Measurements from ENCODE around the gene CREB1.

CREB1 gene

GRCh38 chr2:207594264-207594663, 64.5 kb downstream of the CREB1 start (continued):
- no peak for TF ChIP-seq SETDB1 (IDR thresholded peaks at IDR 0.05; ENCODE audit: insufficient read length, low read length)
- no peak for TF ChIP-seq ZSCAN5A (tag by site-specific recombination; IDR thresholded peaks at IDR 0.05)

DNA sequence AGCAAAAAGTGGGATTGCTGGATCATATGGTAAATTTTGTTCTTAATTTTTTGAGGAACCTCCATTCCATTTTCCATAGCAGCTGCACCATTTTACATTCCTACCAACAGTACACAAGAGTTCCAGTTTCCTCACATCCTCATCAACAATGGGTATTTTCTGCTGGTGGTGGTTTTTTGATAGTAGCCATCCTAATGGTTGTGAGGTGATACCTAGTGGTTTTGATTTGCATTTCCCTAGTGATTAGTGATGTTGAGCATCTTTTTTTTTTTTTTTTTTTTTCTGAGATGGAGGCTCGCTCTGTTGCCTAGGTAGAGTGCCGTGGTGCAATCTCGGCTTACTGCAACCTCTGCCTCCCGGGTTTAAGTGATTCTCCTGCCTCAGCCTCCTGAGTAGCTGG, 65.0 kb downstream of the CREB1 start:
- Histone ChIP-seq H3K36me3 (ENCODE audit: control insufficient read depth in 2 of 2, insufficient read depth in 1 of 2, low read length in 2 of 2) (peaks cover 35 to 40% of the 10 kb centered on the region in 2 experiments), H3K27ac (ENCODE audit: extremely low read depth, low read depth, low read length) (no peak overlapping the region), H3K4me1 (ENCODE audit: control insufficient read depth, insufficient read depth, low read length) (no peaks in the 10 kb centered on the region), H3K4me3 (ENCODE audit: low read depth, low read length) (no peak overlapping the region), H3K9me3 (ENCODE audit: control insufficient read depth, insufficient read depth, low read depth, low read length) (no peaks in the 10 kb centered on the region)
- ChIA-PET CTCF (interaction anchor here (0.6 kb wide), 1 partner anchor 477 kb away, joined by 3 read pairs; no protein-coding TSS in a partner anchor), POLR2A (no interaction called here)
- no peak for TF ChIP-seq ZNF274 (IDR thresholded peaks at IDR 0.05; ENCODE audit: low read length)
- no peak for TF ChIP-seq ZNF274 (tag by site-specific recombination; IDR thresholded peaks at IDR 0.05; ENCODE audit: borderline replicate concordance)
- TF ChIP-seq, protein P1, sequence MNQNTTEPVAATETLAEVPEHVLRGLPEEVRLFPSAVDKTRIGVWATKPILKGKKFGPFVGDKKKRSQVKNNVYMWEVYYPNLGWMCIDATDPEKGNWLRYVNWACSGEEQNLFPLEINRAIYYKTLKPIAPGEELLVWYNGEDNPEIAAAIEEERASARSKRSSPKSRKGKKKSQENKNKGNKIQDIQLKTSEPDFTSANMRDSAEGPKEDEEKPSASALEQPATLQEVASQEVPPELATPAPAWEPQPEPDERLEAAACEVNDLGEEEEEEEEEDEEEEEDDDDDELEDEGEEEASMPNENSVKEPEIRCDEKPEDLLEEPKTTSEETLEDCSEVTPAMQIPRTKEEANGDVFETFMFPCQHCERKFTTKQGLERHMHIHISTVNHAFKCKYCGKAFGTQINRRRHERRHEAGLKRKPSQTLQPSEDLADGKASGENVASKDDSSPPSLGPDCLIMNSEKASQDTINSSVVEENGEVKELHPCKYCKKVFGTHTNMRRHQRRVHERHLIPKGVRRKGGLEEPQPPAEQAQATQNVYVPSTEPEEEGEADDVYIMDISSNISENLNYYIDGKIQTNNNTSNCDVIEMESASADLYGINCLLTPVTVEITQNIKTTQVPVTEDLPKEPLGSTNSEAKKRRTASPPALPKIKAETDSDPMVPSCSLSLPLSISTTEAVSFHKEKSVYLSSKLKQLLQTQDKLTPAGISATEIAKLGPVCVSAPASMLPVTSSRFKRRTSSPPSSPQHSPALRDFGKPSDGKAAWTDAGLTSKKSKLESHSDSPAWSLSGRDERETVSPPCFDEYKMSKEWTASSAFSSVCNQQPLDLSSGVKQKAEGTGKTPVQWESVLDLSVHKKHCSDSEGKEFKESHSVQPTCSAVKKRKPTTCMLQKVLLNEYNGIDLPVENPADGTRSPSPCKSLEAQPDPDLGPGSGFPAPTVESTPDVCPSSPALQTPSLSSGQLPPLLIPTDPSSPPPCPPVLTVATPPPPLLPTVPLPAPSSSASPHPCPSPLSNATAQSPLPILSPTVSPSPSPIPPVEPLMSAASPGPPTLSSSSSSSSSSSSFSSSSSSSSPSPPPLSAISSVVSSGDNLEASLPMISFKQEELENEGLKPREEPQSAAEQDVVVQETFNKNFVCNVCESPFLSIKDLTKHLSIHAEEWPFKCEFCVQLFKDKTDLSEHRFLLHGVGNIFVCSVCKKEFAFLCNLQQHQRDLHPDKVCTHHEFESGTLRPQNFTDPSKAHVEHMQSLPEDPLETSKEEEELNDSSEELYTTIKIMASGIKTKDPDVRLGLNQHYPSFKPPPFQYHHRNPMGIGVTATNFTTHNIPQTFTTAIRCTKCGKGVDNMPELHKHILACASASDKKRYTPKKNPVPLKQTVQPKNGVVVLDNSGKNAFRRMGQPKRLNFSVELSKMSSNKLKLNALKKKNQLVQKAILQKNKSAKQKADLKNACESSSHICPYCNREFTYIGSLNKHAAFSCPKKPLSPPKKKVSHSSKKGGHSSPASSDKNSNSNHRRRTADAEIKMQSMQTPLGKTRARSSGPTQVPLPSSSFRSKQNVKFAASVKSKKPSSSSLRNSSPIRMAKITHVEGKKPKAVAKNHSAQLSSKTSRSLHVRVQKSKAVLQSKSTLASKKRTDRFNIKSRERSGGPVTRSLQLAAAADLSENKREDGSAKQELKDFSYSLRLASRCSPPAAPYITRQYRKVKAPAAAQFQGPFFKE (tag by site-specific recombination; IDR thresholded peaks at IDR 0.05; ENCODE audit: borderline replicate concordance): no peak
- TF ChIP-seq ZNF488 (tag by site-specific recombination; IDR thresholded peaks at IDR 0.05): no peak
- TF ChIP-seq ZNF223 (tag by site-specific recombination; IDR thresholded peaks at IDR 0.05): no peak
- TF ChIP-seq ZNF366 (tag by site-specific recombination; conservative IDR thresholded peaks at IDR 0.05): no peak
- TF ChIP-seq ZNF174 (tag by site-specific recombination; IDR thresholded peaks at IDR 0.05): no peak
- TF ChIP-seq ZNF776 (tag by site-specific recombination; IDR thresholded peaks at IDR 0.05; ENCODE audit: borderline replicate concordance): no peak
- no peak for TF ChIP-seq ZNF561 (tag by site-specific recombination; IDR thresholded peaks at IDR 0.05; ENCODE audit: borderline replicate concordance)
- no peak for TF ChIP-seq ZNF548 (tag by site-specific recombination; IDR thresholded peaks at IDR 0.05)
- TF ChIP-seq, protein P2, sequence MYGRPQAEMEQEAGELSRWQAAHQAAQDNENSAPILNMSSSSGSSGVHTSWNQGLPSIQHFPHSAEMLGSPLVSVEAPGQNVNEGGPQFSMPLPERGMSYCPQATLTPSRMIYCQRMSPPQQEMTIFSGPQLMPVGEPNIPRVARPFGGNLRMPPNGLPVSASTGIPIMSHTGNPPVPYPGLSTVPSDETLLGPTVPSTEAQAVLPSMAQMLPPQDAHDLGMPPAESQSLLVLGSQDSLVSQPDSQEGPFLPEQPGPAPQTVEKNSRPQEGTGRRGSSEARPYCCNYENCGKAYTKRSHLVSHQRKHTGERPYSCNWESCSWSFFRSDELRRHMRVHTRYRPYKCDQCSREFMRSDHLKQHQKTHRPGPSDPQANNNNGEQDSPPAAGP (tag by site-specific recombination; IDR thresholded peaks at IDR 0.05): no peak
- TF ChIP-seq KLF8 (tag by site-specific recombination; IDR thresholded peaks at IDR 0.05): no peak

DNA sequence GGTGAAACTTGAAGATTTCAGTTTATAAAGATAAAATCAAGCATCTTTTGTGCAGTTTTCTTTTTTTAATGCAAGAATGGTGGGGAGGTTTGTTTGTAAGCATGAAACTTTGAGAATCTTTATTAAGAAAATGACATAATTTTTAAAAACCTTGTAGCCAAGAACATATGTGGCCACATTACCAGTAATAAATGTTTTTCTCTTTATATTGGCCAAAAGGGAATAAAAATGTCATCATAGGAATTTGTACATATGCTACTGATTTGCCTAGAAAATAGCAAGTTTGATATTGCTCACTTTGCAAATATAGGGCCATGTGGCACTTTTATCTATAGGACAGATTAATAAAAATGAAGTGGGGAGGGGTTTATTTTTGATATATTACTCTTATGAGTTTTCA, 69.9 kb downstream of the CREB1 start:
- no peaks in the 10 kb centered on the region for H3K9me3 ChIP-seq (ENCODE audit: control insufficient read depth, insufficient read depth, low read depth, low read length)
- TF ChIP-seq, protein P3, sequence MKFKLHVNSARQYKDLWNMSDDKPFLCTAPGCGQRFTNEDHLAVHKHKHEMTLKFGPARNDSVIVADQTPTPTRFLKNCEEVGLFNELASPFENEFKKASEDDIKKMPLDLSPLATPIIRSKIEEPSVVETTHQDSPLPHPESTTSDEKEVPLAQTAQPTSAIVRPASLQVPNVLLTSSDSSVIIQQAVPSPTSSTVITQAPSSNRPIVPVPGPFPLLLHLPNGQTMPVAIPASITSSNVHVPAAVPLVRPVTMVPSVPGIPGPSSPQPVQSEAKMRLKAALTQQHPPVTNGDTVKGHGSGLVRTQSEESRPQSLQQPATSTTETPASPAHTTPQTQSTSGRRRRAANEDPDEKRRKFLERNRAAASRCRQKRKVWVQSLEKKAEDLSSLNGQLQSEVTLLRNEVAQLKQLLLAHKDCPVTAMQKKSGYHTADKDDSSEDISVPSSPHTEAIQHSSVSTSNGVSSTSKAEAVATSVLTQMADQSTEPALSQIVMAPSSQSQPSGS (tag by site-specific recombination; IDR thresholded peaks at IDR 0.05; ENCODE audit: low read depth): 0 out of 2 replicates have a peak, but pooled peaks have one; percentile 8
- no peak for TF ChIP-seq HOXA7 (CRISPR knock-in tag; IDR thresholded peaks at IDR 0.05; ENCODE audit: borderline replicate concordance)
- ChIA-PET POLR2A (no interaction called here), CTCF (interaction anchor here (0.7 to 1.5 kb wide), 2 partner anchors 25 to 26 kb away, joined by 3 read pairs; partner anchors contain the start of gene METTL21A)
- H3K27ac ChIP-seq (ENCODE audit: extremely low read depth, low read depth, low read length): no peak overlapping the region
- H3K4me1 ChIP-seq (ENCODE audit: control insufficient read depth, insufficient read depth, low read length): no peaks in the 10 kb centered on the region
- H3K4me3 ChIP-seq (ENCODE audit: low read depth, low read length): no peak overlapping the region
- peaks cover 13 to 17% of the 10 kb centered on the region in 2 experiments for H3K36me3 ChIP-seq (ENCODE audit: control insufficient read depth in 2 of 2, insufficient read depth in 1 of 2, low read length in 2 of 2)

Measured in HEK293 (cell line).